HCEC 1CT (cell line): ENCODE data around the gene SLC7A11.

ENCODE experiments used
- DNase-seq: peaks from one replicate; pipeline ENCODE4 v3.0.0-alpha.2; 2017

The SLC7A11 gene

DNA sequence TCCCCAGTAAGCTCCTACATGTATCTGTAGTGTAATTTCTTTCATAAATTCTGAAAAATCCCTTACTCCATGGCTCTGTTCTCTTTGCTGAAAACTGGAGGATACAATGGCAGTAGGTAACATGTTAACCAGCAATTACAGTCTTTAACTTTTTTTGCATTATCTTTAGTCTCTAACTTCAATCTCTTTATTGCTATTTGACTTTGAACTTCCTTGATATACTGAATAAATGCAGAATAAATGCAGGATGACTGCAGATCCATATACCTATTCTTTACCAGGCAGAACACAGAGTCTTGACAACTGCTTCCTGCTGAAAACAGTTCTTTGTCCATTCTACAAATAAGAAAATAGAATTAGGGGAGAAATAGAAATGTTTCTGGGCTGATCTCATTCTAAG, 101.3 kb downstream of the SLC7A11 start:
- DNase-seq = no peak

DNA sequence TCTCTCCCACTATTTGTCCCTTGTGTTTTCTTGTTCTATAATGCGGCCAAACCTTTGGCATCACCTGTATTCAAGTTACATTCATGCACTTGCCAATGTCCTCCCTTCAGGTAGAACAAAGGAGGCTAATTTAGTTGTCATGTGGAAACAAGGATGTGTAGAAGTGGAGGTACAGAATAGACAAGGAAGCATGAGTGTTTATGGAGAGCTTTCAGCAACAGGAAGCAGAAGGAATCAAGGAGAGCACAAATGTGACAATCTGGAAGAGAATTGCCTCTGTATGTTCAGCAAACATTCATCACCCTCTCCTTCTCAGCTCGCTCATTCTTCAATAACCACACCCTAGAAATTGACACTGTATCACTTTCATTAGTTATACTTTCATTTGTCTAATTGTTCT, 103.4 kb downstream of the SLC7A11 start:
- DNase-seq = no peak

DNA sequence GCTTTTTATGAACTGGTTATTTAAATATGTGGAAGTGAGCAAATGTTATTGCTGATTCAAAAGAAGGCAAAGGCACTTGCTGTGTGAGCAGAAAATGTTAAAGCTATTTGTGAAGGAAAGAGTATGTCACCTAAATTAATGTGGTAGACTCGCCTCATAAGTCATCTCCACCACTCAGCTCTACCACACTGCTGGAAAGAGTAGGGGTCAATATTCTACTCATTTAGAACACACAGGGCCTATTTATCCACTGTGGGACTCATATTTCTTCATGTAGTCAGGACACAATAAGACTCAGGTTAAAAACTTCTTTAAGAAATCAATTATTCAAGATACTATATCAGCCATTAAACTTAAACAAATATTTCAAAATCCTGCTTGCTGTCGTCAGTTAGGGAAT, 106.5 kb downstream of the SLC7A11 start:
- DNase-seq = no peak

DNA sequence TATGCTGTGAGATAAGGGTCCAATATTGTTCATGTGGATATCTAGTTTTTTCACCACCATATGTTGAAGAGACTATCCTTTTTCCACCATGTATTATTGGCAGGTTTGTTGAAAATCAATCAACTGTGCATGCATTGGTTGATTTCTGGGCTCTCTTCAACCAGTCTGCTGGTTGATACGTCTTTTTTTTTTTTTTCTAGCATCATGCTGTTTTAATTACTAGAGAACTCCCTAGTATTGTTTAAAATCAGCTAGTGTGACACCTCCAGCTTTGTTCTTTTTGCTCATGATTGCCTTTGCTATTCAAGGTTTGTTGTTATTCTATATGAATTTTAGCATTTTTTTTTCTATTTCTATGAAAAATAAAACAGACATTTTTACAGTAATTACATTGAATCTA, 123.9 kb downstream of the SLC7A11 start:
- DNase-seq = no peak

DNA sequence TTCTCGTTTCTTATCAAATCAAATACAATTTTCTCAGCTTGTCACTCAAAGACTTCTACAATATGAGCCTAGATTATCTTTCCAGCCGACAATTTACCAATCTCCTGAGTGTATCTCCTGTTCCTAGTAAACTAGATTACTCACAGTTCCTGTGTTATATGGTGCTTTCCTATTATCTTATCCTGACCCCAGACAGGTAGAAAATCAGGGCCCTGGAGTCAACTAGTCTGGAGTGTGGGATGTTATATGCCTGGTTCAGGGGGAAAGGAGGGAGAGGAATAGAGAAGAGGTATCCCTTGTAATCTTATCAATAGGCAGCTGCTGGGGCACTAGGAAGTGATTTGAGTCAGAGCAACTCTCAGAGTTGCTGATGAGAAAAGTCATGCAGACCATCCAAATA, 127.1 kb downstream of the SLC7A11 start:
- no peak for DNase-seq

DNA sequence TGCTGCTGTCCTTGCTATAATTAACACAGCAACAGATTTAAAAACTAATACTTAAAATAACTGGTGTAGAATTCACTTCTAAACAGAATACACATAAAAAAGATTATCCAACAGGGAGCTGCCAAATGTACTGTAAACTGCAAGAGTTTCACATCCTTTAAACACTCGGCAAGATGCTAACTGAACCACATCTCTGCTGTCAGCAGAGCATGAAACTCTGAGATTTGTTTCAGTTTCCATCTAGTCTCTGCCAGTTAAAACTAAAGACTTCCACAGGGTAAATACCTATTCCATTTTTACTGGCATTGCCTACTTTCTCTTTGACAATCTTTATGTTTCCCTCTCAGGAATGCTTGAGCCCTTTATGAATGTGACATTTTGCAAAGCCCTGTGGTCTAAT, 127.7 kb downstream of the SLC7A11 start:
- no peak for DNase-seq
